ENCODE measurements around the gene FBXW2.

Gene FBXW2

GRCh38 chr9:120710110-120710981 lies 82.9 kb downstream of the FBXW2 start:
- no peak for DNase-seq (ENCODE audit: low spot score)
- no peak overlapping the region for H2AK5ac ChIP-seq (ENCODE audit: low read depth, low read length)
- H3K27ac ChIP-seq (replicated peaks; ENCODE audit: low read length) = no peak overlapping the region

DNA sequence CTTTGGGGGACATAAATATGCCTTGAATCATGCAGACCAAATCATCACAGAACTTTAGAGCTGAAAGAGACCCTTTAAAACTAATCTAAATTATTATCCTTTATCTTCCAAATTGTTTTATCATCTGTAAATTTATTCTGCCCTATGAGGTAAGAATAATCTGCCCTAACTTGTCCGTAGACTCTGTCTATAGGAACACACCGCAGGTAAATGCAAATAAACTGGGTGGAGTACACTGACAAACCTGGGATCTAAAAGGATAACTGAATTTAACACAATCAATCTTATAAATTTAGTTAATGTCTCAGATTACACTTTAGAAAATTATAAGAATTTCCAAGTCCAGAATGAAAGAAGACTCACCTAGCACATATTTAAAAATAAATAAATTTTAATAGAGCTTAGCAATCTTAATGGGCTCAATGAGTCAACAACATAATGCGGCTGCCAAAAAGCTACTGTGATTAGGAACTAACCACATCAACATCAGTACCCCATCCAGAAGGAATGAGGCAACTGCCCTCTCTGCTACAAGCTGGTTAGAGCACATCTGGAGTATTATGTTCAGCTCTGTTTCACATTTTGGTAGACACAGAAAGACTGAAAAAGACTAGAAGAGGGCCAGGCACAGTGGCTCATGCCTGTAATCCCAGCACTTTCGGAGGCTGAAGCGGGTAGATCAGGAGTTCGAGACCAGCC lies 84.5 kb downstream of the FBXW2 start:
- H3K4me3 ChIP-seq (ENCODE audit: low read length in 2 of 2) = no peak overlapping the region

More at GRCh38 chr9:120710110-120710981, 82.9 kb downstream of the FBXW2 start:
- Histone ChIP-seq H3K4me1 (ENCODE audit: control insufficient read depth in 2 of 2, insufficient read depth in 1 of 2, low read depth in 1 of 2, low read length in 2 of 2) (peaks cover 7 to 10% of the 10 kb centered on the region in 2 donors), H3K79me1 (ENCODE audit: low read depth, low read length) (peaks cover 10% of the 10 kb centered on the region), H2BK15ac (ENCODE audit: low read length) (no peak overlapping the region), H3K9ac (ENCODE audit: low read depth, low read length, poor library complexity) (no peak overlapping the region), H3K4ac (ENCODE audit: low read length) (no peak overlapping the region), H3K27me3 (ENCODE audit: control insufficient read depth in 3 of 3, insufficient read depth in 3 of 3, low read depth in 1 of 3, low read length in 3 of 3) (no peaks in the 10 kb centered on the region), H3K4me3 (ENCODE audit: low read length in 2 of 2) (no peak overlapping the region), H3K18ac (ENCODE audit: low read length) (no peak overlapping the region), H2AFZ (ENCODE audit: low read length) (no peak overlapping the region), H4K8ac (ENCODE audit: low read depth, low read length) (no peak overlapping the region), H2BK5ac (ENCODE audit: low read length) (no peak overlapping the region), H2BK120ac (ENCODE audit: low read depth, low read length) (no peak overlapping the region), H3K14ac (ENCODE audit: low read length) (peak overlapping the region; percentile 8), H4K91ac (ENCODE audit: low read depth, low read length, poor library complexity) (no peak overlapping the region), H3K23ac (ENCODE audit: low read depth, low read length, poor library complexity) (no peak overlapping the region), H3K9me3 (replicated peaks in 1 of 2; ENCODE audit: control insufficient read depth in 2 of 2, insufficient read depth in 1 of 2, low read depth in 1 of 2, low read length in 2 of 2) (peaks cover 0 to 2% of the 10 kb centered on the region in 2 donors), H3K36me3 (replicated peaks in 1 of 2; ENCODE audit: control insufficient read depth in 2 of 2, insufficient read depth in 2 of 2, low read length in 2 of 2) (peaks cover 0 to 13% of the 10 kb centered on the region in 2 donors), H3K4me2 (ENCODE audit: insufficient read depth, low read length, poor library complexity, severe bottlenecking) (no peak overlapping the region), H2BK12ac (ENCODE audit: low read length) (no peak overlapping the region)
- no CpG with 5 or more reads among the region's 10 CpGs for WGBS, 2 donors (ENCODE audit: extremely low coverage in 2 of 2, insufficient read length in 2 of 2, insufficient replicate concordance in 1 of 2)

GRCh38 chr9:120707170-120707569 lies 86.0 kb downstream of the FBXW2 start:
- Histone ChIP-seq H2BK12ac (ENCODE audit: low read length) (no peak overlapping the region), H3K18ac (ENCODE audit: low read length) (no peak overlapping the region), H3K4me3 (ENCODE audit: low read length in 2 of 2) (no peak overlapping the region), H2BK15ac (ENCODE audit: low read length) (no peak overlapping the region), H3K36me3 (replicated peaks in 1 of 2; ENCODE audit: control insufficient read depth in 2 of 2, insufficient read depth in 2 of 2, low read length in 2 of 2) (peaks cover 0 to 19% of the 10 kb centered on the region in 2 donors), H4K91ac (ENCODE audit: low read depth, low read length, poor library complexity) (no peak overlapping the region), H3K4me1 (ENCODE audit: control insufficient read depth in 2 of 2, insufficient read depth in 1 of 2, low read depth in 1 of 2, low read length in 2 of 2) (peaks cover 1 to 3% of the 10 kb centered on the region in 2 donors), H4K8ac (ENCODE audit: low read depth, low read length) (no peak overlapping the region), H3K27me3 (ENCODE audit: control insufficient read depth in 3 of 3, insufficient read depth in 3 of 3, low read depth in 1 of 3, low read length in 3 of 3) (no peaks in the 10 kb centered on the region), H2AFZ (ENCODE audit: low read length) (no peak overlapping the region), H3K9ac (ENCODE audit: low read depth, low read length, poor library complexity) (no peak overlapping the region), H3K4ac (ENCODE audit: low read length) (no peak overlapping the region), H3K27ac (replicated peaks; ENCODE audit: low read length) (no peak overlapping the region), H3K4me2 (ENCODE audit: insufficient read depth, low read length, poor library complexity, severe bottlenecking) (no peak overlapping the region), H3K9me3 (replicated peaks in 1 of 2; ENCODE audit: control insufficient read depth in 2 of 2, insufficient read depth in 1 of 2, low read depth in 1 of 2, low read length in 2 of 2) (no peaks in the 10 kb centered on the region), H3K23ac (ENCODE audit: low read depth, low read length, poor library complexity) (no peak overlapping the region), H3K79me1 (ENCODE audit: low read depth, low read length) (peaks cover 2% of the 10 kb centered on the region), H3K14ac (ENCODE audit: low read length) (no peak overlapping the region), H2BK120ac (ENCODE audit: low read depth, low read length) (no peak overlapping the region), H2BK5ac (ENCODE audit: low read length) (no peak overlapping the region), H2AK5ac (ENCODE audit: low read depth, low read length) (no peak overlapping the region)
- WGBS, 2 donors (ENCODE audit: extremely low coverage in 2 of 2, insufficient read length in 2 of 2, insufficient replicate concordance in 1 of 2) = no CpG with 5 or more reads among the region's 2 CpGs
- no peak for DNase-seq (ENCODE audit: low spot score)

More for the DNA sequence above, 84.5 kb downstream of the FBXW2 start:
- H4K8ac ChIP-seq (ENCODE audit: low read depth, low read length) = no peak overlapping the region
- H2BK5ac ChIP-seq (ENCODE audit: low read length) = no peak overlapping the region
- no peak overlapping the region for H3K9ac ChIP-seq (ENCODE audit: low read depth, low read length, poor library complexity)
- H3K18ac ChIP-seq (ENCODE audit: low read length) = no peak overlapping the region
- H3K27ac ChIP-seq (replicated peaks; ENCODE audit: low read length) = no peak overlapping the region
- H4K91ac ChIP-seq (ENCODE audit: low read depth, low read length, poor library complexity) = no peak overlapping the region
- peaks cover 6% of the 10 kb centered on the region for H3K79me1 ChIP-seq (ENCODE audit: low read depth, low read length)
- H2BK12ac ChIP-seq (ENCODE audit: low read length) = no peak overlapping the region
- no peak overlapping the region for H2BK120ac ChIP-seq (ENCODE audit: low read depth, low read length)
- DNase-seq (ENCODE audit: low spot score) = no peak
- no peak overlapping the region for H2AK5ac ChIP-seq (ENCODE audit: low read depth, low read length)
- H3K4ac ChIP-seq (ENCODE audit: low read length) = no peak overlapping the region
- peaks cover 0 to 13% of the 10 kb centered on the region in 2 donors for H3K36me3 ChIP-seq (replicated peaks in 1 of 2; ENCODE audit: control insufficient read depth in 2 of 2, insufficient read depth in 2 of 2, low read length in 2 of 2)
- H3K27me3 ChIP-seq (ENCODE audit: control insufficient read depth in 3 of 3, insufficient read depth in 3 of 3, low read depth in 1 of 3, low read length in 3 of 3) = no peaks in the 10 kb centered on the region
- H2AFZ ChIP-seq (ENCODE audit: low read length) = no peak overlapping the region
- no peak overlapping the region for H3K23ac ChIP-seq (ENCODE audit: low read depth, low read length, poor library complexity)
- no CpG with 5 or more reads among the region's 6 CpGs for WGBS, 2 donors (ENCODE audit: extremely low coverage in 2 of 2, insufficient read length in 2 of 2, insufficient replicate concordance in 1 of 2)
- no peaks in the 10 kb centered on the region for H3K9me3 ChIP-seq (replicated peaks in 1 of 2; ENCODE audit: control insufficient read depth in 2 of 2, insufficient read depth in 1 of 2, low read depth in 1 of 2, low read length in 2 of 2)
- no peak overlapping the region for H3K4me2 ChIP-seq (ENCODE audit: insufficient read depth, low read length, poor library complexity, severe bottlenecking)
- H3K14ac ChIP-seq (ENCODE audit: low read length) = no peak overlapping the region
- H2BK15ac ChIP-seq (ENCODE audit: low read length) = no peak overlapping the region
- H3K4me1 ChIP-seq (ENCODE audit: control insufficient read depth in 2 of 2, insufficient read depth in 1 of 2, low read depth in 1 of 2, low read length in 2 of 2) = peaks cover 3 to 6% of the 10 kb centered on the region in 2 donors
